NCI-H345 (cell line): ENCODE measurements around the gene TNRC18.
"Not testable (repeated sequence)": the region's sequence is repeated elsewhere in the genome, so short reads cannot be mapped to it uniquely, and the experiment has no call there.

Source experiments
- DNase-seq: peaks from one replicate; lab custom pipeline; 2025; lab: John Stamatoyannopoulos, UW

Gene TNRC18

DNA sequence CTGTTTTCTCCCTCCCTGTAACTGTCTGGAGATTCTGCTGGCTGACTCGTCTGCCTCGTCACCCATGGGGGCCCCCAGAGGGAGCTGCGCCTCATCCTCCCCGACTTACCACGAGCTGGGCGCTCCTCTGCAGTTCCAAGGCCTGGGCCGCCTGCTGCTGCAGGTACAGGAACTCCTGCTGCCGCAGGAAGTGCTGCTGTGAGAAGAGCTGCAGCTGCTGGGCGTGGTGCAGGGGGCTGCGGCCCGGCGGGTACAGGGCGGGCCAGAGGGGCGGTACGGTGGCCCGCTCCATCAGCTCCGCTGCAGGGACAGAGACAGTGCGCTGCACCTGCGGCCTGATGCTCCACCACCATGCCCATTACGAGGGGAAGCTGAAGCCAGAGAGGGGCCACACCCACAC lies 47.7 kb downstream of the TNRC18 start:
- DNase-seq: no peak

DNA sequence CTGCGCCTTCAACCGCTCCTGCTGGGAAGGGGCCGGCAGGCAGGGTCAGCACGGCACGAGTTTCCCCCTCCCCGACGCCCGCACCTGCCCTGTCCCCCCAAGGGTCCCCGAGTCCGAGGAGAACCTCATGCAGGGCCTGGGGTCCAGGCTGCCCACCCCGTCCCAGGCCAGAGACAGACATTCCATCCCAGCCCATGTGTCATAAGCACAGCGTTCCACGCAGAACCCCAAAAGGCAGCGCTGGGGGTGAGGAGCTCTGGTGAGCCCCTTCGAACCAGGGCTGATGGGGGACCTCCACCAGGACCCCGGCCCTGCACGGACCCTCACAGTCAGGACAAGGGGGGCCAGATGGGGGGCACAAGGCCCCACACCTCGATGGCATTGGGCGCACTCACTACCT lies 49.2 kb downstream of the TNRC18 start:
- no peak for DNase-seq

DNA sequence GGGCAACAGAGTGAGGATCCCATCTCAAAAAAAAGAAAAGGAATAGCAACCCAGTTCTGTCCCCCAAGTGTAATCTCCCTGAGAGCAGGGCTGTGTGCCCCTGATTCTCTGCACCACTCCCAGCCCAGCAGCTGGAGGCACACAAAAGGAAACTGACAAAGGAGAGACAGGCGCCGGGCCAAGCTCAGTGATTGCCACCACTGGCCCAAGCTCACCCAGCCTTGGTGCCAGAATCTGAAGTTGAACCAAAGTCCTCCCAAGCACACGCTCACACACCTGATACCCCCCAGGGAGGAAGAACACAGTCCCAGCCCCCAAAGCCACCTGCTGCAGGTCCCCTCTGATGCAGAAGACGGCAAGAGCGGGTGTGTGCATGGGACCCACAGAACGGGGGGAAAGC lies 50.3 kb downstream of the TNRC18 start:
- DNase-seq: no peak

DNA sequence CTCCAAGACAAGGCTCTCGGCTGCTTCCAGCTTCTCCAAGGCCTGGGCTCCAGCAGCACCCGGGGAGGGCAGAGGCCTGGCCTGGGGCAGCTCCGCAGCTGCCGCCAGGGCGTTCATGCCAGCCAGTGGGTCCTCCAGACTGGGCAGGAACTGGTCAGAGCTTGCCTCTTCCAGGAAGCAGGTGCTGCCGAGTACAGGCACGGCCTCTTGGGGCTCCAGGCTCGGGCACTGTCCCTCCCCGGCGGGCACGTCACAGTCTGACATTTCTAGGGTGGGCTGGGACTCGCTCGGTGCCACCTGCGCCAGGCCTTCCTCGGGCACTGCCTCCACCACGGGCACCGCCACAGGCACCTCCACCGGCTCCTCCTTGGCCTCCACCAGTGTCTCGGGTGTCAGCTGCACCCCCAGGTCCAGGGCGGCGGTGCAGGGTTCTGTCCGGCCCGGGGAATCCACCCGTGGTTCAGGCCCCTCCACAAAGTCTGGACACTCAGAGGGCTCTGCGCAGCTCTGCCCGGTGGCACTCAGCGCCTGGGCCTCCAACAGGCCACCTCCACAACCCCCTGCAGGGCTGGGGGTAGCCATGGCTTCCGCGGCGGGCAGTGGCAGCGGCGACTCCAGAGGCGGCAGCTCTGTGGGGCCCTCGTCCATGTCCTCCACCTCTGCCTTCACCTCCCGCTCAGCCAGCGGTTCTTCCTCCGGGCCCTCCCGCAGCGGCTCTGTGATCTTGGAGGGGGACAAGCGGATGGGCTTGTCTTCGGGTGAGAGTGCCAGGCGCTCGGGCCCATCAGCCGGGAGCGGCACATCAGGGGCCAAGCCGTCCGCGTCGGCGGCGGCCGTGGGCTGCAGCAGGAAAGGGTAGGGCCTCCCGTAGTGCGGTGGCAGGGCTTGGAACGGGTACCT lies 52.9 kb downstream of the TNRC18 start:
- no peak for DNase-seq

DNA sequence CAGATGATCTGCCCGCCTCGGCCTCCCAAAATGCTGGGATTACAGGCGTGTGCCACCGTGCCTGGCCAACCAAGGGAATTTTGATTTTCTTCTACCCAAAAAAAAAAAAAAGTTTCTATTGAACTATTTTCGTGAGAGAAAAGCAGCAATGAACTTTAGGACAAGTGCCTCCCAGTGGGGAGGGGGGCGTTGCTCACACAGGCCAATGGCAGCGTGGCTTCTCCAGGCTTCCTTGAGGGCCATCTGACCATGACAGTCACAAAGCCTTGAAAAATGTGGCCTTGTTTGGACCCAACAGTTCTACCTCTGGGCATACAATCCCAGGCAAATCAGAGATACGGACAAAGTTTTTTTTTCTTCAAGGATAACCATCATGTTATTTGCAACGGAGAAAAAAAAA lies 56.0 kb downstream of the TNRC18 start:
- no peak for DNase-seq

DNA sequence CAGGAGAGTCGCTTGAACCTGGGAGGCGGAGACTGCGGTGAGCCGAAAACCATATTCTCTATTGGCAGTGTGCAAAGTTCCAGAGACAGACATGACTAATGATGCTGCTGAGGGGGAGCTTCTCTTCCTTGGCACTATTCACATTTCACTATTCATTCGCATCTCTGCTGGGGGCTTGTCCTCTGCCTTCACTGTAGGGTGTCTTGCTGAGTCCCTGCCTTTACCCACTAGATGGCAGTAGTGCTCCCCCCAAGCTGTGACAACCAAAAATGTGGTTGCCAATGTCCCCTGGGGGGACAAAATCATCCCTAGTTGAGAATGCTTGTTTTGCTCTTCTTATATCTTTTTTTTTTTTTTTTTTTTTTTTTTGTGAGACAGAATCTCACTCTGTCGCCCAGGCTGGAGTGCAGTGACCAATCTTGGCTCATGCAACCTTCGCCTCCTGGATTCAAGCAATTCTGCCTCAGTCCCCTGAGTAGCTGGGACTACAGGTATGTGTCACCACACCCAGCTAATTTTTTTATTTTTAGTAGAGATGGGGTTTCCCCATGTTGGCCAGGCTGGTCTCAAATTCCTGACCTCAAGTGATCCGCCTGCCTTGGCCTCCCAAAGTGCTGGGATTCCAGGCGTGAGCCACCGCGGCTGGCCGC lies 57.5 kb downstream of the TNRC18 start:
- DNase-seq: peak; percentile 71

DNA sequence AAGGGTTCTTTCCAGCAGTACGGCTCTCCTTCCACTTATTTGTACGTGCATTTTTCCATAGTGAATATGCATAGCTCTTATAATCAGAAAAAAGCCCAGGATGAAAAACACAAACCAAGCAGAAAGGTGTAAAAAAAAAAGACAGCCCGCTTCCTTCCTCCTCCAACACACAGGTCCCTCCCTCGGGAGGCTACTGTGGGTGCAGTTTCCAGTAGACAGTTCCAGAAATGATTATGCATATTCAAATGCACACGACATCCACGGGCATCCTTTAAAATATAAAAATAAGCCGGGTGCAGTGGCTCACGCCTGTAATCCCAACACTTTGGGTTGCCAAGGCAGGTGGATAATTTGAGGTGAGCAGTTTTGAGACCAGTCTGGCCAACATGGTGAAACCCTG lies 59.9 kb downstream of the TNRC18 start:
- no peak for DNase-seq

DNA sequence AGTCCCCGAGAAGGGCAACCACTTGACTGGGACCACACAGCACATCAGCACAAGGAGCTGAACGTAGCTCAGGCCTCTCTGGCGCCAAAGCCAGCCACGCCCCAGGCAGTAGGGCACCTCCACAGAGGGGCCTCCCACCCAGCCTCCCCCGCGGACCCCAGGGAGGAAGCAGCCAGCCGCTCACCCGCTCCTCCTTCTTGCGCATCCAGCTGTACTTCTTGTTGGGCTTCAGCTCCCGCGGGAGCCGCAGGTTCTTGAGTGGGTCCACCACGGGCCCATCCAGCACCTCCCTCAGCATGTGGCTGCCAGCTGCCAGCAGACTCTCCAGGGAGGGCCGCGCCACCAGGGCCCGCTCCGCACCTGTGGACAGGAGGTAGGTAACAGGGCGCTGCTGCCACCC lies 61.2 kb downstream of the TNRC18 start:
- DNase-seq: no peak

DNA sequence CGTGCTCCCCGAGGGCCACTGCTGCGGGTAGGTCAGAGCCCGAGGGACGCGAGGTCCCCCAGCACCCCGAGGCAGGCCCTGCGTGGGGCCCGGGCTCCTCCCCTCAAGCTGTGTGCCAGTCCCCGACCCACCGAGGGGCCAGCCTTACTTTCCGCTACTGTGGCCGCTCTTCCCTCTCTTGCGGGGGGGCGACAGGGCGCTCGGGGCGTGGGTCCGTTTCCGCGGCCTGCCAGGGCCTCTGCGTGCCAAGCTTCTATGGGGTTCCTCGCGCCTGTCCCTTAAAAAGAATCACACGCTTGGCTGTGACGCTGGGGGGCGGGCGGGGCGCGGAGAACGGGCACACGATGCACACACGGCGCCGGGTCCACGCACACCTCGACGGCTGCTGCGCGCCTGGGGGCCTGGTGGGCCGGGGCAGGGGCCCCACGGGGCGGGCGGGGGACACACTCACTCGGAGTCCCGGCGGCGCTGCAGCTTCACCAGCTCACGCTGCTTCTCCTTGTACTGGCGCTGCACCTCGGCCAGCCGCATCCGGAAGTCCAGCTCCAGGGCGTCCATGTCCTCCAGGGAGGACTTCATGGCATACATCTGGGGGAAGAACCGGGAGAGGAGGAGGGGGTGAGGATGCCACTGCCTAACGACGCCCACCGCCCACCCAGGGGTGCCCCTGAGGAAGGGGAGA lies 62.0 kb downstream of the TNRC18 start:
- no peak for DNase-seq

DNA sequence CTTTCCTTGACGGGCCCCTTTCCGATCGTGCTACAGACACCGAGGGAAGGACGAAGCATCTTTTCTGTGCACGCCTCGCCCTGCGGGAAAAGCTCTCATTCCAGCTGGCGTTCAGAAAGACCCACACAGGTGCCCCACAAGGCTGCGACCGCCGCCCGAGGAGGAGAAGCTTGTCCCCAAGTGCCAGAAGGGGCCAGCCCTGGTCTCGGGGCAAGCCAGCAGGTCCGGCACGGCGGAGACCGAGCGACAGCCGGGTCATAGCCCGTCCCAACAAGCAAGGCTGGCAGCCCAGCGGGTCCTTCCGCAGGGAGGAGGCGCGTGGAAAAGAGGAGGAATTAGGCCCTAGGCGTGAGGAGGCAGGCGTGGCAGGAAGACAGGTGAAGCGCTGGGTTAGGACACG lies 62.7 kb downstream of the TNRC18 start:
- no peak for DNase-seq

DNA sequence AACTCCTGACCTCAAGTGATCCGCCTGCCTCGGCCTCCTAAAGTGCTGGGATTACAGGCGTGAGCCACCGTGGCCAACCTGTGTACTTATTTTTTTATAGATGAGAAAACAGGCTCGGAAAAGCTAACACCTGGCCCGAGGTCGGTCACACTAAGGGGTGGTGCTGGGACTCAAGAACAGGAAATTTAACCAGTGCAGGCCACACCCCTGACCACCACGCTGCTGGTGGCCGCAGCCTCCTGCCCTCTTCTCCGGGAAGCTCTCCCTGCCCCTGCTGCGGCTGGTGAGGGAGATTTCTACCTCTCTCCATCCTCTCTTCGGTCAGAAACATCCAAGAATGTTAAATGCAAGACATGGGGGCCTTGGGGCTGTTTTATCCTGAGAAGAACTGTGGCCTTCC lies 63.2 kb downstream of the TNRC18 start:
- DNase-seq: no peak

DNA sequence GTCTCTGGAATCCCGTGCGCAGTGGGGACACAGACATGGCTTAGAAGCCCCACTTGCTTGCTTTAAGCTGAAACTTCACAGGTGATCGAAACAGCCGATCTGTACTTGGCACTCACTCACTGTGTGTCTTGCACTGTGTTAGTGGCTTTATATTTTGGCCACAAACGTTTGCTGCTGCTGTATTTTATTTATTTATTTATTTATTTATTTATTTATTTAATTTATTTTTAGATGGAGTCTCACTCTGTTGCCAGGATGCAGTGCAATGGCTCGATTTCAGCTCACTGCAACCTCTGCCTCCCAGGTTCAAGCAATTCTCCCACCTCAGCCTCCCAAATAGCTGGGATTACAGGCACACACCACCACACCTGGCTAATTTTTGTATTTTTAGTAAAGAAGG lies 63.6 kb downstream of the TNRC18 start:
- DNase-seq: not testable (repeated sequence)

DNA sequence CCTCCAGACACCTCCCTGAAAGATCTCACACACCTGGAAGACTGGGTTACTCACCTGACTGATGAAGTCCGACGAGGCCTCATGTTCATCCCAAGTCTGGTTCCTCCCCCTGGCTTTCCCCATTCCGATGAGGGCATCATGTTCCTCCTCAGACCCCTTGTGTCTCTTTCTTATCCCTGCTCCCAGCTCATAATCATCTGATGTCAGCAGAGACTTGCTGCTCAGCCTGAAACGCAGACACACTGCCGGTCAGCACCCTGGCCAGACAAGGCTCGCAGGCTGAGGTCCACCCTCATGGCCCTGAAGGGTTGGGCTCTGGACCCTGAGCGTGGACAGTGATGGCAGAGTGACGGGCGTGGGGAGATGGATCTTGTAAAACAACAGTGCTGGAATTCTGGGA lies 64.3 kb downstream of the TNRC18 start:
- DNase-seq: no peak

DNA sequence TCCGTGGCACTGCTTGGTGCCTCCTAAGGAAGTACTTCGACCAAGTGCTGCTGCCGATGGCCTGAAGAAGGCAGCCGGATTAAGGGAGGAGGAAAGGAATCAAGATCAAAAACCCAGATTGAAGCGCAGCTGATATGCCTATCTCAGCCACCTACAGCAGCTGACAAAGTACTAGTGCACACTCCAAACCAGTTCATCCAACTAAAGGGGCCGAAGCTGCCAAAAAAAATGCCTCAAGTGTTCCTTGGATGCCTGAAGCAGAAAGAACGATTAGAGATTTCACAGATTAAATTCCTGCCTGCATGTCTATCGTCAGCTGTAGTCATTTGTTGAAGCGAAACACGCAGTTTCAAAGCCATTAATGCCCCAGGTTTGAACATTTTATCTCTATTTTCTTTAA lies 65.7 kb downstream of the TNRC18 start:
- DNase-seq: no peak

DNA sequence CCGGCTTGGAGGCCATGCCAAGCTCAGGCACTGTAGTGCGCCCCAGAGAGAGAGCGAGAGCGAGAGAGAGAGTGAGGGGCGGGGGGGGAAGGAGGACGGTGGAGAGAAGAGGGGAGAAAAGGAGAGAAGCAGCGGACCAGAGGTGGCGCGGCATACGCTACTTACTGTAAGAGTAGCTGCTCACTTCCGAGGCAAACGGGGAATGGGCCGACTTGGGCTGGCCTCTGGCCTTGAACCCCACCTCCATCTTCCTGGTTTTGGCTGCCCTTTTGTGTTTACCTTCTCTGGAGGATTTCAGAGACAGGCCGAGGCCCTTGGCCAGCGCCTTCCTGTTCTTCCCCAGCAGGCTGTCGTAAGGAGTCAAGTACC lies 66.9 kb downstream of the TNRC18 start:
- no peak for DNase-seq

DNA sequence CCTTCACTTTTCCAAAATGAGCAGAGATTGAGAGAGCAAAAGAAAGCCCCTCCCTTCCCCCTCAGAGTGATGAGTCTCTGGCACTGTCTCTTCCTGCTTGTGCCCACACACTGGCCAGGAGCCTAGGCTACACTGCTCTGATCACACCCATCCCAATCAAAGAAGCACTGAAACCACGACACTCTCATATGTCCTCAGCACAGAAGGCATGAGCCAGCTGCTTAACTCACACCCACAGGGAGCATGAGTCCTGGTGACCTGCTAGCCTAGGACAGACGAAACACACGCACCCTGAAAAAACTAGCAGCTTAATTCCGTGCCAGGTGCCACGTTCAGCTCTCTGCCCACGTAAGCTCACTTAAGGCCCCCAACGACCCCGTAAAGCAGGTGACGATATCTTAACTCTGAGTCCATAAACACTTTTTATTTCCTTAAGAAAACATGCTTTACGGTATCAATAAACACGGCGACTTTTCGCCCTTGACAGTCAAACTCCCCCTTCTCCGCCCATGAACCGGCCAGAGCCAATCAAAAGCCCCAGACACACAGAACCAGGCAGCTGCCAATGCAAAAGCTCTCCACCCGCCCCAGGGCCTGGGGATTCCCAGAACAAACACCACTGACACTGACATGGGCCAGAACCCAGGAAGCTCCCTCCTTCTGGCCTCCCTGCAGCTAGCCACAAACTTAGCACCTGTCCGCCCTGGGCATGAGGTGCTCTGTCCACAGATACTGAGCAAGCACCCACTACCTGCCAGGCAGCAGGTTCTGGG lies 69.0 kb downstream of the TNRC18 start:
- DNase-seq: no peak

DNA sequence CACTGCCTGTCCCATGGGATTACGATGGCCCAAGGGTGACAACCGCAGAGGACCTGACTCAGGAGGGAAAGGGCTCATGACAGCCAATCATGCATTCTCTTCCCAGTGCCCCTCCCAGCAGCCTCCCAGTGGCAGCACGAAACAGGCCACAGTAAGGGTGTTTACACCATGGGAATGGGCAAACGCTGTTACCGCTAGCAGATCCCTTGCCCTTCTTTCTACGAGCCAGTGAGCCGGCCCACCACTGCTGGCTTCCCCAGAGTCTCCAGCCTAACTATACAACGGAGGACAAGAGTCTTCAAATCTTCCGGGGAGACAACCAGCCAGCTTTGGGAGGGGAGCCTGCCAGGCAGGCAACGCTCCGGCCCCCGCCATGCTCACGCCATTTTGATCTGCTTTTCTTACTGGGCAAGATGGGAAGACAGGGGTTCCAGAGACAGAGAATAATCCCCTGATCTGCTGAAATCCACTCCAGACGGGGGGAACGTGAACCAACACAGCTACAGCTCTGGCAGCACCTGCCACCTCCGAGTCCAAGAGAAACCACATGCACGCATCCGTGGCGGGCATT lies 71.1 kb downstream of the TNRC18 start:
- DNase-seq: no peak

DNA sequence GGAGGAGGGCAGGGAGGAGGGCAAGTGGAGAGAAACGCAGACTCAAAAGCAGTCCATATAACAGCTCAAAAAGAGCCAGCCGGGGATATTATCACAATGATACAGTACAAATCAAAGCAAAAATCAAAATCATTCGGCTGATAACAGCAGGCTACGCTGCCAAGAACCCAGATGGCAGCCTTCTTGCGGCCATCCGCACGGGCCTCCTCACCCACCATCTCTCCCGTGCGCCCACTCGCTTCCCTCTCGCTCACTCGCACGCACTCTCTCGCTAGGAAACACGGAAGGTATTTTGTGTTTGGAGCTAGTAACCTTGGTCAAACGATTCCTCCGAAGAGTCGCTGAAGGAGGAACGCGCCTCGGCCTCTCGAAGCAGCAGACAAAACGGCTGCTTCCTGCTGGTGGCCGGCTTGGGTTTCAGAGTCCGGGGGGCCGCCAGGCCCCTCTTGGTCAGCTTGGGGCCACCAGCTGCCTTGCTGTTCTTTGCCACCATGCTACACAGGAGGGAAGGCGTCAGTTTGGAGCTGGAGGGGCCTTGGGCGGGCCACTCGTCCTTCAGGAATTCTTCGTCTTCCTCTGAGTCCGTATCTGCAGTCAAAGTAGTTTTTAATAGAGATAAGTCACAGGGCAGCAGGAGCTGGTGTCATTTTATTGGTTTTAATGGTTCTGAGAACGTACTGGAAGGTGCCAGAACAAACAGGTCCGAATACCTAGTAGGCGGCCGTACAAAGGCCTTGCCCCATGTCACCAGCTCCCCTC lies 71.9 kb downstream of the TNRC18 start:
- no peak for DNase-seq

DNA sequence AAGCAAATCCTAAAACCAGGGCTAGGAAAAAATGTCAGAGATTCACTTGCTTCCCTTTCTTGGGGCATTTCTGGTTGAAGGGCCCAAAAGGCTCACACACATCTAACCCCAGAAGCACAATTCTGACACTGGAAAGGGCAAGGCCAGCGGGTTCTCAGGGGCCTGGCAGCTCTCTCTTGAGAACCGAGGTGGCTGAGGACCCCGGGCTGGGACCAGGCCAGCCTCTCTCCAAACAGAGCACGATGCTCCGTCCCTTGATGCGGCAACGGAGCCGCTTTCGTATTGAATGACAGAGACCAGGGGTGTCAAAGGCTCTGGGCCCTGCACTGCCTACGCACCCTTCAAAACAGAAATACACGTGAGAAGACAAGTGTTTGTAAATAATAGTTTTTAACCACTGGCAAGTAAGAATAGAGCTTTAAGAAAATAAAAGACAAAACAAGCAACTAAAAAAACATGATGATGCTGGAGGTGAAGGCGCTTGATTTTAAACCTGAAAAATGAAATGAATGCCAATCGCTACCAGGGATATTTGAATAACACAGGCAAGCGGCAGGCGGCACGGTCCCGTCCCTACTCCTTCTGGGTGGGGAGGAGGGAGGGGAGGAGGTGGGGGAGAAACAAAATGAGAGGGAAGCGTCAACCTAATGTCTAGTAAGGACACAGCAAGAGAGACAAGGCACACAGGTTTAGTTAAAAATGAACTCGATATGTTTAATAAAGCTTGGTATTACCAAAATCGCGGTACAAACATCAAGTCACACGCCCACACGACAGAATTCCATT lies 72.8 kb downstream of the TNRC18 start:
- DNase-seq: no peak

DNA sequence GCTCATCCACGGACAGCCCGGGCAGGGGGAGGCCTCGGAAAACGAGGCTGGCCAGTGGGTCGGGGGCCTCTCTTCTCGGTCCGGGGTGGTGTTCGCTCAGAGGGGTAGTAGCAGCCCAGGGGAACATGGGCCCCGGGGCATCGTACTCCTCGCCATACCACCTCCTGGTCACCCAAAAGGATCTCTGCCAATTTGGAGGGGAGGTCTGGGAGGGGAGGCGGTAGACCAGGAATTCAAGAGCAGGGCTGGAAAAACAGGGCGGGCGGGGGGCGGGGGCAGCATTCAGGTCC lies 73.5 kb downstream of the TNRC18 start:
- no peak for DNase-seq
